ENCODE data around the gene FBXO44.
"Not testable (repeated sequence)": the region's sequence is repeated elsewhere in the genome, so short reads cannot be mapped to it uniquely, and the experiment has no call there.

The FBXO44 gene, protein sequence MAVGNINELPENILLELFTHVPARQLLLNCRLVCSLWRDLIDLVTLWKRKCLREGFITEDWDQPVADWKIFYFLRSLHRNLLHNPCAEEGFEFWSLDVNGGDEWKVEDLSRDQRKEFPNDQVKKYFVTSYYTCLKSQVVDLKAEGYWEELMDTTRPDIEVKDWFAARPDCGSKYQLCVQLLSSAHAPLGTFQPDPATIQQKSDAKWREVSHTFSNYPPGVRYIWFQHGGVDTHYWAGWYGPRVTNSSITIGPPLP

GRCh38 chr1:11654137-11654938 lies at the start of gene FBXO44, which contains the start of gene FBXO2:
Gene FBXO44, plus strand, starts transcription at chr1:11654877. Its CDS starts 959 bp downstream, at chr1:11655836.
Gene FBXO2, minus strand, starts transcription at chr1:11654429. Its CDS starts 89 bp downstream, at chr1:11654340.
- peak; percentile 73 to 74 for DNase-seq

- DNase-seq, result no peak
These were observed 47.9 kb upstream of the FBXO44 start for GRCh38 chr1:11606775-11607174.

DNA sequence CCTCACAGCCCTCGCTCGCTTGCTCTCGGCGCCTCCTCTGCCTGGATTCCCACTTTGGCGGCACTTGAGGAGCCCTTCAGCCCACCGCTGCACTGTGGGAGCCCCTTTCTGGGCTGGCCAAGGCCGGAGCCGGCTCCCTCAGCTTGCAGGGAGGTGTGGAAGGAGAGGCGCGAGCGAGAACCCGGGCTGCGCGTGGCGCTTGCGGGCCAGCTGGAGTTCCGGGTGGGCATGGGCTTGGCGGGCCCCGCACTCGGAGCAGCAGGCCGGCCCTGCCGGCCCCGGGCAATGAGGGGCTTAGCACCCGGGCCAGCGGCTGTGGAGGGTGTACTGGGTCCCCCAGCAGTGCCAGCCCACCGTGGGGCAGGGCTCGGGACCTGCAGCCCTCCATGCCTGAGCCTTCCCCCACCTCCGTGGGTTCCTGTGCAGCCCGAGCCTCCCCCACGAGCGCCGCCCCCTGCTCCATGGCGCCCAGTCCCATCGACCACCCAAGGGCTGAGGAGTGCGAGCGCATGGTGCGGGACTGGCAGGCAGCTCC lies 46.0 kb upstream of the FBXO44 start:
- not testable (repeated sequence) for DNase-seq

GRCh38 chr1:11609378-11609777 lies 45.3 kb upstream of the FBXO44 start:
- DNase-seq, result not testable (repeated sequence)

- no peak for DNase-seq
These were observed 44.0 kb upstream of the FBXO44 start for GRCh38 chr1:11610629-11611180.

DNA sequence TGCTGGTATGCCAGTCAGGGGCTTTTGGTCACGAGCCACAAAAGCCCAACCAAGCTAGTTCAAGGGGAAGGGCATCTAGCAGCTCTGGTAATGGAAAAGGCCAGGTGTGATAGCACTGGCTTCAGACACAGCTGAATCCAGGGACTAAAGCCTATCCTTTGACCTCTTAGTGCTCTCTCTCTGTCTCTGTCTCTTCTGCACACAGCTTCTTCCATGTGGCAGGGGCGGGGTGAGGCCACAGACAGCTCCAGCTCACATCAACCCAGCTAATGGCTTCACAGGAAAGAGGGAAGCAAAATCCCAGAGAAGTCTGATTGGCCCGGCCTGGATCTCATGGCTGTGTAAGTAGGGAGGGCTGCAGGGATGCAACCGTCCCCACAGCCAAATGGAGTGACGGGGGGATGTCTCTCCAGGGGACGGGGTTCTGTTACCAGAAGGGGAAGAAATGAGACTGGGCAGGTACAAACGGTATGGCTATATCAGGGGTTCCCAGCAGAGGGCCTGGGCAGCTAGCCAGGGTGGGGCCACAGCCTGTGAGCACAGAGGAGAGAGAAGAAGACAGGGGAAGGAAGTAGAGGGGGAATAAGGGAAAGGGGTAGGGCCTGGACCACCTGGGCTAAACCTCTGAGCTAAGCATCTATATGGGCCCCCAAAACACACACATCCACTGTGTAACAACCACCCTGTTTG lies 42.9 kb upstream of the FBXO44 start:
- no peak for DNase-seq

DNA sequence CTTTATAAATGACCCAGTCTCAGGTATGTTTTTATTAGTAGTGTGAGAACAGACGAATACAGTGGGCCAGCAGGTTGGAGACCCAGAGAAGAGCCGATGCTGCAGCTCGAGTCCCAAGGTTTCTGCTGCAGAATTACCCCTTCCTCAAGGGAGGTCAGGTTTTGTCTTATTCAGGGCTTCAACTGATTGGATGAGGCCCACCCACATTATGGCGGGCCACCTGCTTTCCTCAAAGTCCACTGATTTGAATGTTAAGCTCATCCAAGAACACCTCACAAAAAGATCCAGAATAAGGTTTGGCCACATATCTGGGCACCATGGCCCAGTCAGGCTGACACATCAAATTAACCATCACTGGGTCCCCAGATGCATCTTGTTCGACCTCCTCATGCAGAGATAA lies 41.3 kb upstream of the FBXO44 start:
- DNase-seq, result no peak

DNA sequence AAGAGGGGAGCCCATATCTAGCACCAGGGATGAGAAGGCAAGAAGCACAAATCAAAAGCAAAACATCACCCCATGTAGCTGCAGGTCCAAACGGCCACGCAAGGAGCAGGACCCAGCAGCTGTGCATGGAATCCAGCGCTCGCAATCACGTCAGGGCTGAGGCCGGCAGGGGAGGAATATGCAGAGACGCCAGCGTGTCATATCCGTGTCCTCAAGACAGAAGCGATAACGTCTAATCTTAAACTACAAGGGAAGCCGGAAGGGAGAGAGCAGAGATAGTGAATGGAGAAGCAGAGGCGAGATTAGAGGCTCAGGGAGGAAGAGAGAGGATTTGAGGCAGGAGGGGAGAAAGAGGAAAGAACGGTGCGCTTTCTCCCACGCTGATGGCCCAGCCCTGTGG lies 39.6 kb upstream of the FBXO44 start:
- no peak for DNase-seq

DNA sequence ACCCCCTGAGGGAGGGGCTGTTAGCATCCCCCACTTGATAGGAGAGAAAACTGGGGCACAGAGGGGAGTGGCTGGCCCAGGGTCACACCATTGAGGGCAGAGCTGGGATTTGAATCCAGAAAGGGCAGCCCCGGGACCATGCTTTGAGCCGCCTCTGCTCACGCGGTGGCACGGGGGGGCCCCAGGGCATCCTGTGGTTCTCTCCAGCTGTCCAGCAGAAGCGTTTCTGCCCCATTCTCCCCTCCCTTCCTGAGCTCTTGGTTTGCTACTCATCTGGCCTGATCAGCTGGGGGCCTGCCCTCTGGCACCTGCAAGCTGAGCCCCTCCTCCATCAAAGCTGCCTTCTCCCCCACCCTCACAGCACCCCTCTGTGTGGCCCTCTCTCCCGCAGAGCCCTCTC lies 37.9 kb upstream of the FBXO44 start:
- no peak for DNase-seq

DNA sequence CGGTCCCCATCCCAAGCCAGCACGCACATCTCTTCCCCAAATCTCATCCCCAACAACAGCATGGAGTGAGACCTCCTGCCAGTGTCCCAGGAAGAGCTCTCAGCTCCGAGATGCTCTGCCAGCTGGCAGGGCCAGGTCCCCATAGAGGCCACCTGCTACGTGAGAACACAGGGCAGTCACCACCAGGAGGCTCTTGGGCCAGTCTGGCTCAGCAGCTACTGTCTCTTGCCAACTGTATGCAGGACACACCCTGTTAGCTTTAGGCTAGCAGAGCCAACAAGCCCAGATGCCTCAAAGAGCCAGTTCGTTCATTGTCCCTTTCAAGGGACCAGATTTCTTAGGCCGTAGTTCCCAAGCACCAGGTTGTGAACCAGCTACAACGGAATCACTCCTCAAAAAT lies 37.4 kb upstream of the FBXO44 start:
- DNase-seq, result no peak

DNA sequence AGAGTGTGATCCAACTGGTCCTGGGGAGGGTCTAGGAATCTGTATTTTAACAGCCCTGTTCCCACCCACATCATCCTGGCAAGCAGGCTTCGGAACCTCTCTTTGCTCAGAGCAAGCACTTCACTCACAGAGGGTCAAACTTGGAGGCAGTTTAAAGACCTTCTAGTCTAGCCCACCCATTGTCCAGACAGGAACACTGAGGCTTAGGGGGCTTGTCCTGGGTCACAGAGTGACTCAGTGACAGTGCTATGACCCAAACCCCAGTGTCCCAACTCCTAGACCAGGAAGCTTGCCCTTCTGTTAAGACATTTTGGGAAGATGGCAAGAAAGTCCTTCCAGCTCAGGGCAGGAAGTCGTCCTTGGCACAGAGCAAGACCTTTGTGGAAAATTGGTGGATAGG lies 36.9 kb upstream of the FBXO44 start:
- no peak for DNase-seq

- no peak for DNase-seq
These were observed 34.3 kb upstream of the FBXO44 start for GRCh38 chr1:11620405-11620804.

DNA sequence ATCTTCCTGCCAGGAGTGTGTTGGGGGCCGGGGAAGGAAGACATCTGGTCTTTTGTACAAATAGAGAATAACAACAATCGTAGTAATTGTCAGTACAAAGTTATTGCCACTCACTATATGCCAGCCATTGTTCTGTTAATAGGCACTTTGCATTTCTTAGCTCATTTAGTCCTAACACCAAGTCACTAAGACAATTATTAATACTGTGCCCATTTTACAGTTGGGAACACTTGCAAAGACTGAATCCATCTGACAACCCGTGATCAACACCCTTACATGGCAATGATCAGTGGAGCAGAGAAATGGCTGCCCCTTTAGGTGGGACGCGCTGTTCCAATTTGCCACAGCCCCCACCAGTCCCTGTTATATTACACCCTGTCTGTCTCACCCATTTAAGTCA lies 33.8 kb upstream of the FBXO44 start:
- DNase-seq, result no peak

GRCh38 chr1:11622398-11622797 lies 32.3 kb upstream of the FBXO44 start:
- DNase-seq, result no peak

DNA sequence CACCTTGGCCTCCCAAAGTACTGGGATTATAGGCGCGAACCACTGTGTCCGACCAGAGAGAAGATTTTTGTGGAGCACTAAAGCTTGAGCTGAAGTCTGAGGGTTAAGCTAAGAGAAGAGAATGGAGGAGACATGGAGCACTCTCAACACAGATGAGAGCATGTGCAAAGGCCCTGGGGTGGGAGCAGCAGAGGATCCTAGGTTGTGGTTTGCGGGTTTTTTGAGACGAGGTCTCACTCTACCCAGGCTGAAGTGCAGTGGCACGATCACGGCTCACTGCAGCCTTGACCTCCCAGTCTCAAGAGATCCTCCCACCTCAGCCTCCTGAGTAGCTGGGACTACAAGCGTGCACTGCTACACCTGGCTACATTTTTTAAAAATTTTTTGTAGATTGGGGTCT lies 31.0 kb upstream of the FBXO44 start:
- no peak for DNase-seq

GRCh38 chr1:11626551-11626950 lies 28.1 kb upstream of the FBXO44 start:
- no peak for DNase-seq

GRCh38 chr1:11628767-11629166 lies 25.9 kb upstream of the FBXO44 start:
- DNase-seq, result no peak

DNA sequence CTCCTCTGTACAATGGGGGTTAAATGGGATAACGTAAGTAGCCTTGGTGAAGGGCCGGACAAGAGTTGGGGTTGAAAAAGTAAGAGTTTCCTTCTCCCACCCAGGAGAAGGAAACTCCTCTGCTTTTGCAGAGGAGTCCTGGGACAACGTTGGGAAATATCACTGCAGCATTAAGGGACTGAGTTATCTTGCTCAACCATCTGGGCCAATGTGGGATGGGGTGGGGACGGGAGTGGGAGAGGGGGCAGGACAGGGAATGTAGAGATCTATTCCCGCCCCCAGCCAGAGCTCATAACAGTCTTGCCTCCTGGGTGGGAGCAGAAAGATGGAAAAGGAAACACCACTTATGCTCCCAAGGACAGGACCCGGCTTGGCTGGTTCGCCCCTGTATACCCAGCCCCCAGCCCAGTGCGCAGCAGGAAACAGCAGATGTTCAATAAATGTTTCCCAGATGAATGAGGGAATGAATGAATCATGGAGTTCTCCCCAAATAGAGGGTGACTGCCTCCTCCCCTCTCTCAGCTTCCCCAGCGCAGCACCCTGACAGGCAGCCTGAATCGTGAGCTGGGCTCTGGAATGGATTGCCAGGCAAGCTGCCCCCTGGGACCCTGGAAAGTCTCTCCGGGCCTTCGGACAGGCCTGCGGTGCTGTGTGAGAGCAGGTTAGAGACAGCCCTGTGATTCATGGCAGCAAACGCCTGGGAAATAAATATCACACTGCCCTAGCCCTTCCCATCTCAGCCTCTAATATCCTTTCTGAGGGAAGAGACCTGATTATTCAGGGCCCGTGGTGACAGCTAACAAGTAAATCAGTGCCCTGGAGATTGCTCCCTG lies 25.3 kb upstream of the FBXO44 start:
- DNase-seq, result no peak

- no peak for DNase-seq
These were observed 20.1 kb upstream of the FBXO44 start for GRCh38 chr1:11634365-11635192.

DNA sequence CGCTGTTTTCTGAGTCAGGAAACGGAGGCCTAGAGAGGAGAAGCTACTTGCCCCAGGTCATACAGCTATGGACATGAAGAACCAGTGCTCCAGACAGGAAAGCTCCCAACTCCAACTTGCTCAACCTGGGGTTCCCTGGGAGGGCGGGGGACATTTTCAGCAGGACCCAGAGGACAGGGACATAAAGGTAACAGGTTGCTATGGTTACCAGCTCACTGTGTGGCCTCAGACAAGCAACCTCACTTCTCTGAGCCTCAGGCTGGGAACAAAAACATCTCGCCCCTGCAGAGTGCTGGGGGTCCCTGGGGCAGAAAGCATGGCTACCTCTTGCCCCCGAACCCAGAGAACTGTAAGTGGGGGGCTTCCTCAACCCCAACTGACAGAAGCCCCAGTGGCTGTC lies 16.6 kb upstream of the FBXO44 start:
- no peak for DNase-seq

DNA sequence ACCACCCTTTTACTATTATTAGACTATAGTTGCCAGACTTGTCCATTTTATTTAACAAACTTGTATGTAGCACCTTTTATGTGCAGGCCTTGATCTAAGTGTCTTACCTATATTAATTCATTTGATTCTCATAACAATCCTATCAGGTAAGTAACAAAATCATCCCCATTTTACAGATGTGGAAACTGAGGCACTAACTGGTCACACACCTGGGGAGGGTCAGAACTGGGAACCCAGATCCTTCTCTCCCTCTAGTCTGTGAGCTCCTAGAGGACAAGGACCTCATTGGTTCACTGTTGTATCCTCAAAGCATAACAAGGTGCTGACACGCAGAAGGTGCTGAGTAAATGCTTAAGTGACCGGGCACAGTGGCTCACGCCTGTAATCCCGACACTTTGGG lies 15.3 kb upstream of the FBXO44 start:
- DNase-seq, result no peak

Data from stimulated activated CD4-positive, alpha-beta T cell treated with anti-CD3 and anti-CD28 coated beads, Interleukin-4, amount 100 ng/mL, for 4 hours (primary cell).